HG03442 (cell line): ENCODE results near the gene RAC2.
A peak's percentile ranks its signal among the peaks of the same experiment; 100 is the strongest.

Experiments
- ATAC-seq: cut with Tn5 transposase; IDR thresholded peaks from one replicate; pipeline ENCODE4 v1.9.1; 2021; ENCODE audit warnings: mild to moderate bottlenecking, moderate library complexity; ENCODE audit not compliant: unreplicated experiment

Gene RAC2

DNA sequence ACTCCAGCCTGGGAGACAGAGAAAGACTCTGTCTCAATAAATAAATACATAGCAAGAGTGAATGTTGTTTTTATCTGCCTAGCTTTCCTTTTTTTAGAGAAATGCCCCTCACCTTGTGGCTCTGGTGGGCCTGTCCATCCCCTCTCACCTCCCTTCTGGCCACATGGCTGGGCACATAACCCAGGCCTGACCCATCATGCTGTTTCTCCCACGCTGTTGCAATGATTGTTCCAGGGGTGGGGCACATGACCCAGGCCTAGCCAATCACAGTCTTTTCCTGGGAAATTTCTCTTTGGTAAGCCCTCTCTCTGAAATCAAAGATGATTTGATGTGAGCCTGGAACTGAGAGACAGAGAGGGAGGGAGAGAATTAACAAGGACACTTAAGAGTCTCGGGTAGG, 32.7 kb upstream of the RAC2 start:
- ATAC-seq: no peak

DNA sequence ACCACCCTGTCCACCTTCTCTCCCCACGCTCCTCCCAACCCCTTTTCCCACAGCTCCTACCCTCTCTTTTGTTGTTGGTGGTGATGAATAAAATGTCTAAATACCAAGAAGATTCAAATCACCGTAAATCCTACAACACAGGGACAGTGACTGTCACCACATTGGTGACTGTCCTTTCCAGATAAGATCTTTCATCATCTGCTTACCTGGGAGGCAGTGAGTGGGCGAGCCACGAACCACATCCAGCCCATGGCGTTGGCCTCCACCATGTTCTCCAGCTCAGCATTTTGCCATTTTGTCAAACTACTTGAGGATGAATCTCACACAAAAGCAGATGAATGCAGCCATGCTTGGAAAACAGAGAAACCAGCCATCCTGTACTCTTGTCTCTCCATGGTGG, 31.6 kb upstream of the RAC2 start:
- no peak for ATAC-seq

DNA sequence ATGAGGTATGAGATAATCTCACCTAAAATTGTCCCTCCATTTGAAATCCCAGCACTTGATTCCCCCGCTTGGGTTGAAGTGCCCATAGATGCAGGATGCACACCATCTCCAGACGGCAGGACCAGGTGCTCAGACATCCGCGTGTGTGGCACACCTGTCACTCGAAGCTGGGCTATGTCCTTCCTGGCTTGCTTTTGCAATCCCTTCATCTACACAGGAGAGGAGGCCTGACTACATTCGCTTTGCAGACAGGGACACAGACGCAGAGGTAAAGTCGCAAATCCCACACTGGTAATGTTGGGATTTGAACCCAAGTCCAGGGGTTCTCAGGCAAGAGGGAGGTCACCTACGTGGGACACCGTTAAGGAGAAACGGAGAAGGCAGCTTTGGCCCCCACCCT, 31.1 kb upstream of the RAC2 start:
- ATAC-seq: no peak

DNA sequence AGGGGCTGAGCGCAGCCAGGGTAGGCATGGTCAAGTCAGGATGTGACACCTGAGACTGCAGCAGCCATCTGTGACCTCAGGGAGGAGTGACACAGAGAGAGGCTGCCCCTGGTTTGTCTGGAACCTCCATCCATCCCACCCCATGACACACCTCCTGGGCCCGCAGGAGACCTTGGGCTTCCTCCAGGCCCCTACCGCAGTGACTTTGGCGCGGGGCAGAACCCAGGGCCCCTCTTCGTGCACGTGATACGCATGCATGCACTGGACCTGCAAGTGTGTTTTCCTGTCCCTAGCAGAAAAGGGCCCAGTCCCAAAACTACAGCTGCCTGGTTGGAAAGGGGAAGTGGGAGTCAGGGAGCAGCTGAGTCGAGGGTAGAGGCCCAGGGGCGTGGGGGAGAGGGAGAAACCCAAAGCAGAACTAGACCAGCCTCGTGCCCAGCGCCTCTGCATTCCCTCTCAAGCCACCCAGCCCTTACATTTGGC, 30.4 kb upstream of the RAC2 start:
- no peak for ATAC-seq

DNA sequence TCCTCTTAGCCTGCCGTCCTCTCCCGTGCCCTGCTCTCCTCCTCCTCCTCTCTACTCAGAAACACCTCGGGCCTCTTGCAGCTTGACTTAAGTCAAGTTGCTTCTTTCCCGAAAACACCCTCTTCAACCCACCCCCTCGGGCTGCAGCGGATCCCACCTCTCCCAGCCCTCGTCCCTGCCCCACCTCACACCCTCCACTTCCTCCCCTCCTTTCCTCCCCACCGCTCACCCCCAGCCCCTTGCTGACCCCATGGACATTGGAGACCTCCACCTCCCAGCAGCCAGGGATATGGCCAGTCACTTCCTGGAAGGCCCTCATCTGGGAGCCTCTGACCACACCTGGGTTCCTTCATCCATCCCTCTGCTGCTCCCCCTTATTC, 29.8 kb upstream of the RAC2 start:
- ATAC-seq: no peak

DNA sequence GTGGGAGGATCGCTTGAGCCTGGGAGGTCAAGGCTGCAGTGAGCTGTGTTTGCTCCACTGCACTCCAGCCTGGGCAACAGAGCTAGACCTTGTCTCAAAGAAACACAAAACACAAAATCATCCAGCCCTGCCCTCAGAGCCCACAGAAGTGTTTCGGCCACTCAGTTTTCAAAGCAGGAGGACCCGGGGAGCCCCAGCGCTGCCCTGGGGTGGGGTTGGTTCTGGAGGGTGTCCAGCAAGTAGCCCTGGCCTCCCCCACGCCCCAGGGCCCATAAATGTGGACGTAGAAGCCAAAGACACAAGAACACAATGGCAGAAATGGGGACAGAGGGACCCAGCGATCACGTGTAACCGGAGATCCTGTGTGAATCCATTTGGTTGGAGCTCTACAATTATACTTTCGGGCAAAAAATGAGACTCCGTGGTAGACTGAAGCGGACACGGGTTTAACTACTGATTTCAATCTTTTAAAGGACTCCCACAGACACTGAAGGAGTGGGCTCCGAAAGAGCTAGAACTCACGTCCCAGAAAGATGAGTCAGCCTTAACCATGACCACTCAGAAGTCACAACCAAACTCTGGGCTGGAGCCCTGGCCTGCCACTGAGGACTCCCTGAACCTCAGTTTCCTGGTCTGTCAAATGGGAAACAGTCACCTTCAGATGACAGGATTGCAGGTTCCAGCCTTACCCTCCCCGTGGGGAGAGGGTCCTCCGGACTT, 29.2 kb upstream of the RAC2 start:
- ATAC-seq: no peak

DNA sequence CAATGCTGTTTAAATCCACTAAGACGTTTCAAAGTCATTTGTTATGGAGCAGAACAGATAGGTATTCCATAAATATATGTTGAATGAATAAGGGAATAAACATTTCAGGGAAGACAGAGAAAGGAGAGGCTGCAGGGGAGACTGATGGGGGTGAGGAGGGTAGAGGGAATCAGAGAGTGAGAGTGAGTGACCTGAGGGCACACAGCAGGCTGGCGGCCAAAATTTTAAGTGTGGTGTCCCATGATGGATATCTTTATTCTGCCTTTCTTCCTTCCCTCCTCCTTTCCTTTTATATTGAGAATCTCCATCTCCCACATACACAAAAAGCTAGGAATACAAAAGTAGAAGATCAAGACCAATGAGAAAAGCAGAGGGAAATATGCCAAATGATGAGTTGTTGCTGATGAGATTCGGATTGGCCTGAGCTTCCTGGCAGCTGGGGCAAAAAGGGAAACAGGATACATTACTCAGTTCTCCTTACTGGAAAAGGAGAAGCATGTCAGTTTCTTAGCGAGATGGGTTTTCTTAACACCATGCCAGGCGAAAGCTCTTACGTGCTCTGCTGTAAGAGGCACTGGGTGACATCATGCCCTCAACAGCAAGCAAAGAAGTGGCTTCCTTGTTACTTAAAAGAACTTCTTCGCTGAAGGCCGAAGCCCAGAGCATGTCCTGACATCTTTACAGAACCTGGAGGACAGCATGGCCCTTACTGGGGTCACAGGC, 27.0 kb upstream of the RAC2 start:
- ATAC-seq: no peak

DNA sequence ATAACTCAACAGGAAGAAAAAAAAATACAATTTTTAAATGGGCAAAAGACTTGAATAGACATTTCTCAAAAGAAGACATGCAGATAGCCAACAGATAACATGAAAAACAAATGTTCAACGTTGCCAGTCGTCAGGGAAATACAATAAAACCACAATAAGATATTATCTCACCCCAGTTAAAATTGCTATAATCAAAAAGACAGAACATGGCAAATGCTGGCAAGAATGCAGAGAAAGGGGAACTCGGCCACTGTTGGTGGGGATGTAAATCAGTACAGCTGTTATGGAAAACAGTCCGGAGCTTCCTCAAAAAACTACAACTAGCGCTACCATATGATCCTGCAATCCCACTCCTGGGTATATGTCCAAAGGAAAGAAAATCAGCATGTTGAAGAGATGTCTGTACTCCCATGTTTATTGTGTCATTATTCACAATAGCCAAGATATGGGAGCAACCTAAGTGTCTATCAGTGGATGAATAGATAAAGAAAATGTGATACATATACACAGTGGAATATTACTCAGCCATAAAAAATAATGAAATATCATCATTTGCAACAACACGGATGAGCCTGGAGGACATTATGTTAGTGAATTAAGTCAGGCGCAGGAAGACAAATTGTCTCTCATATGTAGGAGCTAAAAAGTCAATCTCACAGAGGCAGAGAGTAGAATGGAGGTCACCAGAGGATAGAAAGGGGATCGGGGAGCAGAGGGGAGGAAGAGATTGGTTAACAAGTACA, 26.0 kb upstream of the RAC2 start:
- no peak for ATAC-seq

DNA sequence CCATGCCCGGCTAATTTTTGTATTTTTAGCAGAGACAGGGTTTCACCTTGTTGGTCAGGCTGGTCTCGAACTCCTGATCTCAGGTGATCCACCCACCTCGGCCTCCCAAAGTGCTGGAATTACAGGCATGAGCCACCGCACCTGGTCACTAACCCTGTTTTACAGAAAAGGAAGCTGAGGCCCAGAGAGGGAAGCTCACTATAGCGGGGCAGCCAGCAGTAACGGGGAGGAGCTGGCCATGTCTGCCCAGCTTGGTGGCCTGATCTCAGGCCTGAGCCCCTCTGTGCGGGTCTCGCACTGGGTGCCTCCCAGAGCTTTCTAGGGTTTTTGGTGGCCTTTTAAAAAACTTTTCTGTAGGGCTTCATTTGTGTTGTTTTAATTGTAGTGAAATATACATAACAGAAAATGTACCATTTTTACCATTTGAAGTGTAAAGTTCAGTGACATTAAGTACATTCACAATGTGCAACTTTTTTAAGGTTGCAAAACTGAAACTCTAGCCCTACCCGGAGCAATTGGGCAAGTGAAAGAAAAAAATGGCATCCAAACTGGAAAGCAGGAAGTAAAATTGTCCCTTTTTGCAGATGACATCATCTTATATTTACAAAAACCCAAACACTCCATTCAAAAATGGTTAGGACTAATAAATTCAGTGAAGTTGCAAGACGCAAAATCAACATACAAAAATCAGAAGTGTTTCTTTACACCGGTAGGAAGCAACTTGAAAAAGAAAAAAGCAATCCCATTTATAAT, 23.8 kb upstream of the RAC2 start:
- no peak for ATAC-seq

DNA sequence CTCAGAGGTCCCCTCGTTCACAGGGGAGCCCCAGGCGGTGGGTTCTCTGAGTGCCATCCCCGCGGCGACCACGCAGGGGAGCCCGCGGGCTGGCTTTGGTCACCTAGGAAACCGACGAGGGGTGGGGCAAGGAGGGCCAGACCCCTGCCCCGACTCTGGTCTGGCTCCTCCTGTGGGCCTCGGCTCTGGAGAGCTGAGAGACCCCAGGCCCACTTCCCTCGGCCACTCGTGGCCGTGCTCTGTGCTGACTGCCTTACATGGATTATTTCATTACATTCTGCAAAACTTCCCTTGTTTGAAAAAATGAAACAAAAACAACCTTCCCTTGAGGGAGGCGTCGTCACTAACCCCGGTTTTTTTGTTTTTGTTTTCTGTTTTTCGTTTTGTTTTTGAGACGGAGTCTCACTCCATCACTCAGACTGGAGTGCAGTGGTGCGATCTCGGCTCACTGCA, 23.1 kb upstream of the RAC2 start:
- peak; percentile 67 for ATAC-seq

DNA sequence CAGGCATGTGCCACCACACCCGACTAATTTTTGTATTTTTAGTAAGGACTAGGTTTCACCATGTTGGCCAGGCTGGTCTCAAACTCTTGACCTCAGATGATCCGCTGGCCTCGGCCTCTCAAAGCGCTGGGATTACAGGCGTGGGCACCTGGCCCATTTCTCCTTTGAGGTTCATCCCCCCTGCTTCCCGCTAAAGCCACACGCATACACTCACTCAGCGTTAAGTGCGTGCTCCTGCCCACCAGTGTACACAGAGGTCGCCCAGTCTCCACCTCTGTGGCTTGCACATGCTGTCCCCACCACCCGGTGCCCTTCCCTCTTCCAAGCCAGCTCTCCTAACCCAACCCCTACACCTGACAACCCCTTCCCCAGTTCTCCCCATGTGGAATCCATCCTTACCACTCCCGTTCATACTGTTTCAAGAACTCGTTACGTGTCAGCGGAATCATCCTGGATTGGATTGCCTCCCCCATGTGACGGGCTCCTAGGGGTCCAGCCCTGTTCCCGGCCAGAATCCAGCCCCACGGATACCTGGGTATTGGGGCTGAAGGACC, 22.6 kb upstream of the RAC2 start:
- no peak for ATAC-seq

DNA sequence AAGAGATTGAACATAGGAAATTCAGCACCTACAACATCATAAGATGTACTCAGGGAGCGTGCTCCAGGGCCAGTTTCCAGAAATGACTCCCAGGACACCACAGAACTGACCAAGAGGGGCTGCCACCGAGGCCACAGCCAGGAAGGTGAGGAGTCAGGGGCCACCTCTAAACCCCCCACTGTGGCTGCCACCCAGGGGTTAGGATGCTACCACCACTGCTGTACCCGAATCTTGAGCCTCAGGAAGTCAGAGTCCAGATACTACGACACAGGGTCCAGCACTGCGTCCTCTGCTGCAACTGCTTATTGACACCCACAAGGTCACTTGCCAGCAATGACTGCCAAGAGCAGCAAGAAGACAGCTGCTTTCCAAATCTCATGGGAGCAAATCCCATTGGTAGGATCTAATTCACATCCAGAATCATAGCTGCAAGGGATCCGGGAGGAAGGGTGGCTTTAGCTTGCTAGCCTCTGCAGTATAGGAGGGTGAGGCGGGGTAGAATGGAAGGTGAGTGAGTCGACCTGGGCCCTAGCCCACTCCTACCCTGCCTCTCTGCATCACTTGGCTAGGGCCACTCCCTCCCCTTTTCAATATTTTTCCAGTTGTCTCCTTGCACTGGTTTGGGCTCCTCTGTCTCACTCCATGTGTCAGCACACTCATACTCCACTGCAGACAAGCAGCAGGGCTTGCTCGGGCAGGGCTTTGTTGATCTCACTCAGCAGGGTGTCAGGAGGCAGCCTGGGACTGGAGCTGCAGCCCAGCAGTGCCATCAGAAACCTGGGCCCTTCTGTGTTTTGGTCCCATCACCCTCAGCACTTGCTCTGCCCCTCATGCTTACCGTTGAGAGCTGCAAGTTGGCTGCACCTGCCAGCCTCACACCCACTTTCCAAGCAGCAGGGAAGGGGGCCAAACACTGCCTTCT, 20.2 kb upstream of the RAC2 start:
- ATAC-seq: no peak

DNA sequence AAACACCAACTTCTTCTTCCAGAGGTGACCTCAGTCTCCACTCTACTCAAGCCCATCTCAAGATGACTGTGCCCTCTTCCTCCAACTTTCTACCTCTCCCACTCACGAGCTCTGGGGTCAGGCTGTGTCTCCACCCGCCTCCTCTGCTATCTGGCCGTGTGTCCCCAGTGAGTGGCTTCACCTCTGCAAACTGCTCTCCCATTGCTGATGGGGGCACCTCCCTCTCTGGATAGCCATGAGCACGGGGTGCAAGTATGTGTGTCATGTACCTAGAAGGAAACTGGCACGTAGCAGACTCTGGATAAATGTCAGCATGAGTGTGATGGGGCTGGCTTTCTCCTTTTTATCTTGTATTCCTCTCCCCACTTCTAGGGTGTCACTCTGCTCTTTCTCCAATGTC, 18.3 kb upstream of the RAC2 start:
- no peak for ATAC-seq

DNA sequence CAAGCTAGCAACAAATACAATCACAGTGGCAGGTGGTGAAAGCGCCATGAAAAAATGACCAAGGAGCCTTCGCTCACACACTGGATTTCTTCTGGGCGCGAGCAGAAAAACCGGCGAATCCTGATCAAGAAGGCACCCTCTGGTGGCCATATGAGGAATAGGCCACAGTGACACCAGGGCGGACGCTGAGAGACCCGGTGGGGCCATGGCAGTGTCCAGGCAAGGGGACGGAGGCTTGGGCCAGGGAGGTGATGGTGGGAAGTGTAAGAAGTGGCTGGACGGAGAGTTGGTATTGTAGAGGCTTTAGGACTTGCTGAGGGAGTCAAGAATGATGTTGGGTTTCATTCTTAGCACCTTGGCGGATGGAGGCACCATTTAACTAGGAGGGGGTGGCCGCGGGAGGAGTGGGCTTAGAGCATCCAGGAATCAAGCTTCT, 16.9 kb upstream of the RAC2 start:
- no peak for ATAC-seq

DNA sequence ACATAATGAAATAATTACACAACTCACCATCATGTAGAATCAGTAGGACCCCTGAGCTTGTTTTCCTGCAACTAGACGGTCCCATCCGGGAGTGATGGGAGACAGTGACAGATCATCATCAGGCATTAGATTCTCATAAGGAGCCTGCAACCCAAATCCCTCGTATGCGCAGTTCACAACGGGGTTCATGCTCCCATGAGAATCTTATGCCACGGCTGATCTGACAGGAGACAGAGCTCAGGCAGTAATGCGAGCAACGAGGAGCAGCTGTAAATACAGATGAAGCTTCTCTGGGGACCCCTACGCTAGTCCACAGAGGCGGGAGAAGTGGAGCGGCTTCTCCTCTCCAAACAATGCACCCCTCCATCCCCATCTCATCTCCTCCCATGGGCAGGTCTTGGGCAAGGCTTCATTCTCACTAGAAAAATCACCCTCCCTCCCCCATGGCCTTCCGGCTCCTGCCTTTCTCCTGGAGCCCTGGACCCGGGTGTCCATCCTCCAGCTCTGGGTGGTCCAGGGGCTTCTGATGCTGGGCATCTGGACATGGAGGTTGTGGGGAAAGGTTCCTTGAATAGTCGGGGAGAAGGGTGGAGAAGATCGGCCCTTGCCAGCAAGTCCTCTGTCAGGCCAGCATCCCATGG, 16.2 kb upstream of the RAC2 start:
- ATAC-seq: no peak

DNA sequence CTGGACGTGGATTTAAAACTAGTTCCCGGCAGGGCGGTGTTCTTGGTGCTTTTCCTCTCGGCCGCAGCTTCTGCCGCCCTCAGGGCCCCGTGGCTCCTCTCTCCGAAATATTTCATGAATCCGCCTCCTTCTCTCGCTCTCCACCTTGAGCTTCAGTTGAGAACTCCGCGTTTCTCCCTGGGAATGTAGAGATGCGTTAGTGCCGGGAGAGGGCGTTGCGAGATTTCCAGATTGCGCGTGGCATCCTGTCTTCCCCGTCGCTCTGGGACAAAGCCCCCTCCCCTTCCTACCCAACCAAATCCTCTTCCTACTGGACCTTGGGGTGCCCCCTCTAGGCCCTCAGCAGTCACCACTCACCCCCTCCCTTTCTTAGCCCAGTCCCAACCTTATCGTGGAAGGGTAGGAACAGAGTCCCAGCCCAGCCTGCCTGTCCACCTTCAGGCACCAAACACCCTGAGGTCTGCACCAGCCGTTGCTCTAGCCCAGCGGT, 15.5 kb upstream of the RAC2 start:
- no peak for ATAC-seq

DNA sequence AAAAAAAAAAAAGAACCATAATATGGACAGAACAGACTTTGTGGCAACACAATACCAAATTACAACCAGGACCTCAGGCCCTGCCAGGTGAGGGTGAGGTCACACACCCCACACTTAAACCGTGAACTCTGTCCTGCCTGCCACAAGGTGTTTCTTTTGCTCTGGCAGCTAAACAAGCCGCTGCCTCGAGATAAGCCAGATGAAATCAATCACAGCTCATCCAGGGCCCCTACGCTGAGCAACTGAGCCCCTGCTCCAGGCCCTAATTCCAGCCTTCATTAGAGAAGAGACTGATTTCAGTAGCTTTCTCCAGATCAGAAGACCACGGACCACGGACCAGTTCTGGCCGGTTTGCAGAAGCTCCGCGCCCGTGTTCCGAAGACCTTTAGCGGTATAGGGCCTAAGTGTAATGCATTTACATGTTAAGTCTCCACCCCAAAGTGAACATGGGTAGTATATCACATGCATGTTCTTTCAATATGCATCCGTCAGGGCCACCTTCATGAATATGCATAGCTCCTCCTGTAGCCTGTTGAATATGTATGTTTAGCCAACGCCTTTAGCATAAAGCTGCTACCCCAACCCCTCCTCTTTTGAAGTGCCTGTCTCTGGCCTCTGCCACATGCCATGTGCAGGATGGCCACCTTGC, 14.8 kb upstream of the RAC2 start:
- ATAC-seq: no peak

DNA sequence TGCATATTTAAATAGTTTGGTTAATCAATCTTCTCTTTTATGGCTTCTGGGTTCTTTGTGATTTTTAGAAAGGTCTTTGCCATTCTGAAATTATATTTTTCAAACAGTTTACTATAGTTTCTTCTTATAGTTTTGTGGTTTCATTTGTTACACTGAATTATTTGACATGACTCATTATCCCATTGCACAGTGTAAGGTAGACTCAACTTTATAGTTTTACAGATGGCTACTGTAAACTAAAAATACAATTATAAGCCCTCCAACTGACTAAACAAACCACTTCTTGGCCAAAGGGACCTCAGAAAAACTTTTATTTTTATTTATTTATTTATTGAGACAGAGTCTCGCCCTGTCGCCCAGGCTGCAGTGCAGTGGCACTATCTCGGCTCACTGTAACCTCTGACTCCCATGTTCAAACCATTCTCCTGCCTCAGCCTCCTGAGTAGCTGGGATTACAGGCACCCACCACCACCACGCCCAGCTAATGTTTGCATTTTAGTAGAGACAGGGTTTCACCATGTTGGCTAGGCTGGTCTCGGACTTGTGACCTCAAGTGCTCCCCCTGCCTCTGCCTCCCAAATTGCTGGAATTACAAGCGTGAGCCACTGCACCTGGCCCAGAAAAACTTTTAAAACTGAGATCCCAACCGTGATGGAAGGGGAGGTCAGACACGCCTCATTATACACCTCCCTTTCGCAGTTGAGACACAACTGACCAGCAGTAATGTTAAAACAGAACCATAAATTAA, 14.1 kb upstream of the RAC2 start:
- ATAC-seq: no peak
